Activated naive CD4-positive, alpha-beta T cell (primary cell): ENCODE measurements around the gene ADGRG4.

ENCODE experiments used
- DNase-seq, 4 experiments: peaks; one replicate each; lab custom pipeline; 2025; lab: John Stamatoyannopoulos, UW

The ADGRG4 gene

DNA sequence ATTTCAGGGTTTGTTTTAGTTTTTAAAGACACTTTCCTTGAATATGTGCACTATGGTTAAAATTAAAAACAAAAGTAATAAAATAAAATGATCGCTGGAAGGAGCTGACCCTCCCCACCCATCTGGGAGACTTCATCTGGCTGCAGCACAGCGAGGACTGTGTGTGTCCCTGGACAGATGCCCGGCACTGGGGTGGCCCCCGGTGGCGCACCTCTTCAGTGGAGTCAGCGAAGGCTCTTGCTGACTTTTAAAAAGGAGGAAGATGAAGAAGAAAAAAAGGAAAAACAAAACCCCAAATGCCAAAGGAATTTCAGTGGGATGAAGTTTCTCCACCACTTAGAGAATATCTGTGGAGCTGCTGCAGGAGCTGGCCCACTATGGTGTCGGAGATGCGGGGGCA is 5.4 kb upstream of the ADGRG4 start:
- no peak for DNase-seq

GRCh38 chrX:136303041-136303440 is 2.3 kb downstream of the ADGRG4 start:
- no peak for DNase-seq

DNA sequence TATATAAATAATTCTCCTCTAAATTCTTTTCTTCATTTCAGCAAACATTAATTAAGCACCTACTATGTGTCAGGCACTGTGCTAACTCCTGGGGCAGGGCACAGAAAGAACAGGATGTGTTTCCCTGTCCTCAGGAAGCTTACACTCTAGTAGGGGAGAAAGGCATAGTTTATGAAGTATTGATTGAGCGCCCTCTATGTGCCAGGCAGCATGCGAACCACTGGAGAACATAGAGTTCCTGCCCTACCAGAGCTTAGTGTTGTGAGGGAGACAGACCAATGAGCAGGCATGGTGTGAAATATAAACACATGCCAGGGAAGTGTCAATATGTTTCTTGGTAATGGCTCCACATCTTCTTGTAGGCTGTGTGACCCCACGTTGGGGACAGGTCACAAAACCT is 3.7 kb downstream of the ADGRG4 start:
- no peak for DNase-seq

DNA sequence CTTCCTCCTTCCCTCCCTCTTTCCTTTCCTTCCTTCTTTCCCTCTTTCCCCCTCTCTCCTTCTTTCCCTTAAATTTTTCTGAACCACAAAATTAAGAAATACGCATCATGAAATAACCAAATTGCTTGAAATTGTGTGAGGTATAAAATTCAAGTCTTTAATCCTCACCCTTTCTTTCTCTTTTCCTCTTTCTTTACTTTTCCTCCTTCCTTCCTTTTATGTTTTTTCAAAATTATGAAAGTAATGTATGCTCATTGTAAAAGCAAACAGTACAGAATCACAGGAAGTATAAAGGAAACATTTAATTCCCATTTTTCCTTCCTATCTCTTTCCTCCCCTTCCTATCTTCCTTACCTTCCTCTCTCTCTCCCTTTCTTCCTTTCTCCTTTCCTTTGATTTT is 5.4 kb downstream of the ADGRG4 start:
- no peak for DNase-seq

- no peak for DNase-seq
These were observed 6.7 kb downstream of the ADGRG4 start for GRCh38 chrX:136307471-136307870.

GRCh38 chrX:136310411-136310810 is 9.6 kb downstream of the ADGRG4 start:
- DNase-seq = no peak

- DNase-seq = no peak
These were observed 17.4 kb downstream of the ADGRG4 start for GRCh38 chrX:136318156-136318555.

DNA sequence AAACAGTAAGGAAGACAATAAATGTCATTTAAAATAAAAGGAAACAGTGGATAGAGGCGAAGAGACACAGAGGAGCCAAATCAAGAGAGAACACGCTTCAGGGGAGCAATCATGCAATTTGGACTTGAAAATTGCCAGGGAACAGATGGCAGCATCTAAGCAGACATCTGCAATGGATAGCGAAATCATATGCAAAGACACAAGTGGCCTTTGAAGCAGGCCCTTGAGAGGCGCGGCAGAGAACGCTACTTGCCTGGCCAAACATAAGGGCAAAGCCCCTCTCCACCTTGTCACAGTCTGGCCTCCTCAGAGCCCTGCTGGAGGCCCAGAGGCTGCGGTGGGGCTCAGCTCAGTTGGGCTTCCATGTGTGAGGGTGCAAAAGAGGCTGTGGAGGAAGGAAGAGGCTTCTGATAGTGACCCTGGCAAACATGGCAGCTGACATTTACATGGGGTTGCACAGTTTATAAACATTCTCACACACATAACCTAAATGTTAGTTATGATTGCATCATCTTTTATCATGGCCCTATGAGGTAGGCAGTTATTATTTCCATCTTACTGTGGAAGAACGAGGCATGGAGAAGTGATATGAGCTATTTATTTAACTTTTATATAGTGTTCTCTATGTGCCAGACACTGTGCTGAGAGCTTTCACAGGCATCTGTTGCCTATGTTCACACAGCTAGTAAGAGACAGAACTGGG is 18.3 kb downstream of the ADGRG4 start:
- no peak for DNase-seq

- DNase-seq = no peak
These were observed 18.8 kb downstream of the ADGRG4 start for GRCh38 chrX:136319600-136319999.

- DNase-seq = no peak
These were observed 20.8 kb downstream of the ADGRG4 start for GRCh38 chrX:136321532-136321931.

- no peak for DNase-seq
These were observed 21.3 kb downstream of the ADGRG4 start for GRCh38 chrX:136322064-136322463.

GRCh38 chrX:136325377-136325776 is 24.6 kb downstream of the ADGRG4 start:
- no peak for DNase-seq

- DNase-seq = no peak
These were observed 28.2 kb downstream of the ADGRG4 start for GRCh38 chrX:136328933-136329332.

GRCh38 chrX:136336623-136337022 is 35.9 kb downstream of the ADGRG4 start:
- no peak for DNase-seq

DNA sequence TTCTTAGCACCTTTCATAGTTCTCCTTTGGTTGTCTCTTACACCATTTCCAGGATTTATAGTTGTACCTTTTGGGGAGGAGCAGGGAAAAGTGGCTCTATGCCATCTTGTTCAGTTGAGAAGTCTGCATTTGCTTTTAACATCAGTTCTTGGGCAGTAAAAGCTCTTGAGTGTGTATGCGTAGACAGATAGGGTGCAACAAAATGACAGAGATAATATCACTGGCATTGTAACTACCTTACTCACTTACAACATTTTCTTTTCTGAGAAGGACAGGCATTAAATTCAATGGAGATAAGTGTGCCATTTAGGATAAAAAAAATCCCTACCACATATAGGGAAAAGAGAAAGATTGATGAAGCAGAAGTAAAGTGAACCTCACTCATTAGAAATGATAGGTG is 38.9 kb downstream of the ADGRG4 start:
- no peak for DNase-seq

- no peak for DNase-seq
These were observed 43.6 kb downstream of the ADGRG4 start for GRCh38 chrX:136344320-136344719.

DNA sequence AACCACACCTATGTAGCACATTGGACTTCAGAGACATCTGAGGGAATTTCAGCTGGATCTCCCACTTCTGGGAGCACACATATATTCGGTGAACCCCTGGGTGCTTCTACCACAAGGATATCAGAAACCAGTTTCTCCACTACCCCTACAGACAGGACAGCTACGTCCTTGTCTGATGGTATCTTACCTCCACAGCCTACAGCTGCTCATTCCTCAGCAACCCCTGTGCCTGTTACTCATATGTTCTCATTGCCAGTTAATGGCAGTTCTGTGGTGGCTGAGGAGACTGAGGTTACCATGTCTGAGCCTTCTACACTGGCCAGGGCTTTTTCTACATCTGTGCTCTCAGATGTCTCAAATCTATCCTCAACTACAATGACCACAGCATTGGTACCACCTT is 45.7 kb downstream of the ADGRG4 start:
- no peak for DNase-seq

GRCh38 chrX:136347706-136348105 is 46.9 kb downstream of the ADGRG4 start:
- DNase-seq = no peak

GRCh38 chrX:136353526-136354093 is 52.8 kb downstream of the ADGRG4 start:
- no peak for DNase-seq

- no peak for DNase-seq
These were observed 53.4 kb downstream of the ADGRG4 start for GRCh38 chrX:136354201-136354600.

DNA sequence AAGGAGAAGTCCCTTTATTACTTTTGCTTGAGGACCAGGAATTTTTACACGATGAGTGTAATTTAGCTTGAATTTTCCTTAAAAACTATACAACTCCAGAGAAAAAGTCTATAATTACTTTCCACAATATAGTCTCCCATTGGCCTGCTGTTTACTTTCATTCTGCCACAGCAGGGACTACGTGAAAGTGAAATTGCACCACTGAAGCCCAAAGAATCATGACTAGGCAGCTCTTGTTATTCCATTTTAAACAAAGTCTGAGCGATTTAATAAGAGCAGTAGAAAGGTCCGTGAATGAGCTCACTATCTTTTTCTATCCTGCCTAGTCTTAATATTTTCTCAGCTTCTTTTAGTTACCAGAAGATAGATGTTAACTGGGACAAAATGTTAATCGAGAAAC is 68.6 kb downstream of the ADGRG4 start:
- DNase-seq = no peak

GRCh38 chrX:136376713-136377112 is 76.0 kb downstream of the ADGRG4 start:
- DNase-seq = no peak

- no peak for DNase-seq
These were observed 79.4 kb downstream of the ADGRG4 start for GRCh38 chrX:136380010-136380769.
